HepG2 (cell line): Measurements from ENCODE around the gene RGS6. TPM values are rescaled to one million over a fixed set of nuclear protein-coding genes. Genes with fewer than 3 reads are reported as not detected.

Source experiments
- ATAC-seq: fragments of 200-7000 bp; cut with Tn5 transposase; 3 replicates; pipeline ENCODE4 v1.9.1; 2020; ENCODE audit warnings: mild to moderate bottlenecking, moderate library complexity
- BruUV-seq: library from RNA; stranded (reverse); fragments of 400-500 nt; replicated peaks from 2 replicates; lab custom pipeline; 2021; lab: Mats Ljungman, UMichigan
- CTCF ChIA-PET: fragments of 300-600 bp; formaldehyde crosslinking; extraction: SDS; loops from one replicate; lab custom pipeline; 2021; ENCODE audit warnings: low total read pairs, inconsistent platforms, low intra/inter-chr PET ratio; lab: Yijun Ruan, JAX
- POLR2A ChIA-PET: fragments of 350-600 bp; sonication (Branson Sonifier 250); formaldehyde crosslinking; loops from one replicate; lab custom pipeline; 2020; ENCODE audit warnings: antibody characterized with exemption, inconsistent platforms; lab: Yijun Ruan, JAX
- DNase-seq: peaks from one replicate; pipeline ENCODE4 v3.0.0-alpha.2; 2015; ENCODE audit warnings: low spot score
- FAIRE-seq: peaks from 3 replicates; lab custom pipeline; 2011; peaks lifted over from hg19 to GRCh38; lab: Jason Lieb, UNC
- H2AFZ ChIP-seq: one replicate; pipeline ENCODE4 v1.6.1; 2011; ENCODE audit warnings: low read length, inconsistent platforms
- H3K27ac ChIP-seq: fragments of 300-600 bp; 3 replicates; pipeline ENCODE4 v1.8.0; 2011; ENCODE audit warnings: mixed run types, mild to moderate bottlenecking, mixed read lengths, low read length, inconsistent platforms; ENCODE audit not compliant: insufficient read depth; ENCODE audit errors: extremely low read length
- H3K27me3 ChIP-seq, 2 experiments: fragments of 200-600 bp in 1 of 2; 2 replicates in 1 of 2; 3 replicates in 1 of 2; pipeline versions ENCODE4 v1.6.0 to v1.8.0; 2011; ENCODE audit warnings: low read length in 2 of 2, mild to moderate bottlenecking in 2 of 2, moderate library complexity in 2 of 2, inconsistent platforms in 1 of 2; ENCODE audit not compliant: insufficient read depth in 2 of 2, control insufficient read depth in 1 of 2
- H3K36me3 ChIP-seq, 2 experiments: fragments of 200-600 bp in 1 of 2; replicated peaks in 1 of 2; 2 replicates in 1 of 2; 3 replicates in 1 of 2; pipeline versions ENCODE4 v1.5.1 to v1.8.0; 2011; ENCODE audit warnings: low read length in 2 of 2, inconsistent platforms in 1 of 2; ENCODE audit not compliant: insufficient read depth in 2 of 2, control insufficient read depth in 1 of 2
- H3K4me1 ChIP-seq: 2 replicates; pipeline ENCODE4 v1.5.1; 2012; ENCODE audit warnings: low read length, inconsistent platforms; ENCODE audit not compliant: insufficient read depth
- H3K4me2 ChIP-seq: 2 replicates; pipeline ENCODE4 v1.6.0; 2011; ENCODE audit warnings: low read depth, low read length, inconsistent platforms
- H3K4me3 ChIP-seq, 3 experiments: fragments of 200-600 bp in 1 of 3; sonication (generic), shearing (Covaris generic) in 1 of 3; replicated peaks in 1 of 3; 2 replicates each; pipeline ENCODE4 v1.5.1; 2011 to 2016; ENCODE audit warnings: low read length in 3 of 3, inconsistent platforms in 2 of 3, low read depth in 2 of 3, mild to moderate bottlenecking in 2 of 3, control low read depth in 1 of 3, mixed read lengths in 1 of 3; ENCODE audit not compliant: insufficient read depth in 1 of 3
- H3K79me2 ChIP-seq: one replicate; pipeline ENCODE4 v1.6.1; 2011; ENCODE audit warnings: low read length, inconsistent platforms; ENCODE audit not compliant: insufficient read depth
- H3K9ac ChIP-seq: 2 replicates; pipeline ENCODE4 v1.6.0; 2011; ENCODE audit warnings: mild to moderate bottlenecking, low read depth, low read length, inconsistent platforms; ENCODE audit not compliant: insufficient read depth
- H3K9me3 ChIP-seq: 2 replicates; pipeline ENCODE4 v1.5.1; 2012; ENCODE audit warnings: mild to moderate bottlenecking, low read length
- H4K20me1 ChIP-seq: 2 replicates; pipeline ENCODE4 v1.6.0; 2011; ENCODE audit warnings: inconsistent platforms, mild to moderate bottlenecking, low read length, moderate library complexity; ENCODE audit not compliant: insufficient read depth
- E2F2 ChIP-seq: sonication (generic); formaldehyde crosslinking; IDR thresholded peaks from 2 replicates; pipeline ENCODE4 v1.4.0; 2020; ENCODE audit warnings: missing genetic modification reagents, borderline replicate concordance
- ESRRA ChIP-seq: sonication (generic); formaldehyde crosslinking; IDR thresholded peaks from 2 replicates; pipeline ENCODE4 v1.5.1; 2020; ENCODE audit warnings: mild to moderate bottlenecking, low read depth, missing genetic modification reagents
- GABPA ChIP-seq, 2 experiments: IDR thresholded peaks; 2 replicates each; pipeline ENCODE4 v1.6.1; 2011 to 2016; ENCODE audit warnings: low read depth in 2 of 2, low read length in 1 of 2, missing biosample characterization in 1 of 2, missing genetic modification characterization in 1 of 2
- IKZF5 ChIP-seq: IDR thresholded peaks from 2 replicates; pipeline ENCODE4 v1.6.1; 2018; ENCODE audit warnings: missing genetic modification reagents, mild to moderate bottlenecking, missing compliant biosample characterization
- KLF16 ChIP-seq, 2 experiments: sonication (generic) in 1 of 2; formaldehyde crosslinking in 1 of 2; IDR thresholded peaks; 2 replicates each; pipeline versions ENCODE4 v1.6.1 to v1.8.0; 2016 to 2023; ENCODE audit warnings: missing genetic modification reagents in 2 of 2, missing compliant biosample characterization in 1 of 2
- MLLT10 ChIP-seq: sonication (generic); formaldehyde crosslinking; IDR thresholded peaks from 2 replicates; pipeline ENCODE4 v1.4.0; 2020; ENCODE audit warnings: missing genetic modification reagents
- RFX5 ChIP-seq: IDR thresholded peaks from 2 replicates; pipeline ENCODE4 v1.6.1; 2011; ENCODE audit warnings: low read depth, low read length, improper control_type of control experiment
- SAP130 ChIP-seq: IDR thresholded peaks from 2 replicates; pipeline ENCODE4 v1.6.1; 2016; ENCODE audit warnings: low read depth
- SETDB1 ChIP-seq: sonication (generic); formaldehyde crosslinking; IDR thresholded peaks from 2 replicates; pipeline ENCODE4 v1.5.1; 2020; ENCODE audit warnings: missing genetic modification reagents, mild to moderate bottlenecking, borderline replicate concordance
- TAF1 ChIP-seq: sonication (generic); formaldehyde crosslinking; IDR thresholded peaks from 2 replicates; pipeline ENCODE4 v1.4.0; 2020; ENCODE audit warnings: missing genetic modification reagents
- TRAFD1 ChIP-seq: sonication (generic); formaldehyde crosslinking; IDR thresholded peaks from 2 replicates; pipeline ENCODE4 v1.5.1; 2020; ENCODE audit warnings: missing genetic modification reagents, mild to moderate bottlenecking, borderline replicate concordance
- ZNF225 ChIP-seq: sonication (generic); formaldehyde crosslinking; IDR thresholded peaks from 2 replicates; pipeline ENCODE4 v1.4.0; 2020; ENCODE audit warnings: mild to moderate bottlenecking, missing genetic modification reagents
- WGBS: methylation state at CpG from one replicate; pipeline ENCODE4 v1.1.6; 2017; ENCODE audit warnings: low lambda C conversion rate; 5-methylcytosine and 5-hydroxymethylcytosine counted together
- in situ Hi-C: cut with HindIII; loops from 2 replicates; pipeline ENCODE4 v1.10.0; 2017; ENCODE audit warnings: low pct_unique_long_range_greater_than_20kb; ENCODE audit not compliant: extremely low pct_ligation_motif_present
- intact Hi-C: fragments of 100-400 bp; cut with micrococcal nuclease; formaldehyde crosslinking; loops from one replicate; pipeline ENCODE4 v1.10.0; 2022; ENCODE audit not compliant: unreplicated experiment
- polyA plus RNA-seq, 8 experiments: library from polyadenylated mRNA; depleted of rRNA in 3 of 8; stranded (reverse) in 7 of 8; unstranded in 1 of 8; fragments of >200 nt; fragmentation: Illumina TruSeq in 4 of 8; extraction: Trizol in 4 of 8; gene quantifications; 2 replicates each; pipeline versions ENCODE4 v1.2.1 to v1.2.3, GENCODE V29; 2011 to 2016; ENCODE audit warnings: low read depth in 4 of 8, missing spikeins in 1 of 8, mixed read lengths in 1 of 8; ENCODE audit not compliant: insufficient read depth in 1 of 8
- total RNA-seq, 5 experiments: library from RNA; depleted of rRNA; stranded (reverse); fragments of >200 nt; fragmentation: Illumina TruSeq; extraction: Trizol; gene quantifications; 2 replicates each; pipeline ENCODE4 v1.2.3, GENCODE V29; 2016; ENCODE audit warnings: low read depth in 1 of 5
- TF ChIP-seq, protein P1 (sequence below): sonication (generic); formaldehyde crosslinking; IDR thresholded peaks from 2 replicates; pipeline ENCODE4 v1.4.0; 2020; ENCODE audit warnings: low read depth, mild to moderate bottlenecking, missing genetic modification reagents
- TF ChIP-seq, protein P2 (sequence below): sonication (generic); formaldehyde crosslinking; IDR thresholded peaks from 2 replicates; pipeline ENCODE4 v1.4.0; 2020; ENCODE audit warnings: missing genetic modification reagents, borderline replicate concordance

RGS6 gene
- total and polyA plus RNA-seq, 2 of the 13 experiments (the other 11 are each of a cell fraction or from before 2014, with no cell fraction given), result not detected

DNA sequence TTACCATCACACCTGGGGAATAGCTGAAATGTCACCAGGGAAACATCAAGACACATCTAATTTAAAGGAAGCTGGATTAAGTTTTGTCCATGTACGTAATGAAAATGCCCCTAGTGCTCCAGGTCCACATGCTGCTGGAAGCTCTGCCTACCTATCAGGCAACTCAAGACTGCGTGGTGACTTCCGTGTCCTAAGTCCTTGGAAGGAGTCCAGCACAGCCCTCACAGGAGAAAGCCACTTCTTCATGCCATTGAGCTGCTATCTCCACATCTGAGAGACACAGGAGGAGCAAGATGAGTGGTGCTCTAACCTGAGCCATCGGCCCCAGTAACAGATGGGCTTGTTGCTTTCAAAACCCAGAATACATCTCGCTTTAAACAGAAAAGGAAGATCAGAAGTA is 645.3 kb downstream of the RGS6 start:
- Histone ChIP-seq H3K4me3 (no peak overlapping the region), H3K9me3 (no peaks in the 10 kb centered on the region), H2AFZ (no peak overlapping the region), H3K36me3 (no peaks in the 10 kb centered on the region), H3K4me2 (no peak overlapping the region), H3K27ac (no peak overlapping the region), H4K20me1 (no peaks in the 10 kb centered on the region), H3K79me2 (no peaks in the 10 kb centered on the region), H3K4me1 (no peaks in the 10 kb centered on the region), H3K9ac (no peak overlapping the region), H3K27me3 (peaks cover 0 to 1% of the 10 kb centered on the region in 2 experiments; a peak in 2 of 5 replicates)
- FAIRE-seq, result no peak
- no peak for ATAC-seq
- DNase-seq, result no peak
- BruUV-seq, result no TSS peak
- in situ Hi-C loops, result no loop called here
- 0% methylated on average over 4 of the region's 5 CpGs for WGBS
- intact Hi-C loops, result no loop called here
- CTCF ChIA-PET, result no interaction called here
- POLR2A ChIA-PET, result no interaction called here
- no peak for TF ChIP-seq MLLT10 (CRISPR knock-in tag)
- TF ChIP-seq GABPA (IDR thresholded peaks at IDR 0.05; ENCODE audit: low read depth, low read length), result no peak
- no peak for TF ChIP-seq GABPA (CRISPR knock-in tag; IDR thresholded peaks at IDR 0.05; ENCODE audit: low read depth)
- TF ChIP-seq, protein P1, sequence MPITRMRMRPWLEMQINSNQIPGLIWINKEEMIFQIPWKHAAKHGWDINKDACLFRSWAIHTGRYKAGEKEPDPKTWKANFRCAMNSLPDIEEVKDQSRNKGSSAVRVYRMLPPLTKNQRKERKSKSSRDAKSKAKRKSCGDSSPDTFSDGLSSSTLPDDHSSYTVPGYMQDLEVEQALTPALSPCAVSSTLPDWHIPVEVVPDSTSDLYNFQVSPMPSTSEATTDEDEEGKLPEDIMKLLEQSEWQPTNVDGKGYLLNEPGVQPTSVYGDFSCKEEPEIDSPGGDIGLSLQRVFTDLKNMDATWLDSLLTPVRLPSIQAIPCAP (CRISPR knock-in tag), result no peak
- no peak for TF ChIP-seq ZNF225 (CRISPR knock-in tag)
- TF ChIP-seq E2F2 (CRISPR knock-in tag), result no peak
- TF ChIP-seq IKZF5 (CRISPR knock-in tag), result no peak
- TF ChIP-seq TAF1, result no peak
- no peak for TF ChIP-seq ESRRA (CRISPR knock-in tag)
- TF ChIP-seq RFX5, result no peak
- TF ChIP-seq SAP130 (CRISPR knock-in tag), result no peak
- TF ChIP-seq, protein P2, sequence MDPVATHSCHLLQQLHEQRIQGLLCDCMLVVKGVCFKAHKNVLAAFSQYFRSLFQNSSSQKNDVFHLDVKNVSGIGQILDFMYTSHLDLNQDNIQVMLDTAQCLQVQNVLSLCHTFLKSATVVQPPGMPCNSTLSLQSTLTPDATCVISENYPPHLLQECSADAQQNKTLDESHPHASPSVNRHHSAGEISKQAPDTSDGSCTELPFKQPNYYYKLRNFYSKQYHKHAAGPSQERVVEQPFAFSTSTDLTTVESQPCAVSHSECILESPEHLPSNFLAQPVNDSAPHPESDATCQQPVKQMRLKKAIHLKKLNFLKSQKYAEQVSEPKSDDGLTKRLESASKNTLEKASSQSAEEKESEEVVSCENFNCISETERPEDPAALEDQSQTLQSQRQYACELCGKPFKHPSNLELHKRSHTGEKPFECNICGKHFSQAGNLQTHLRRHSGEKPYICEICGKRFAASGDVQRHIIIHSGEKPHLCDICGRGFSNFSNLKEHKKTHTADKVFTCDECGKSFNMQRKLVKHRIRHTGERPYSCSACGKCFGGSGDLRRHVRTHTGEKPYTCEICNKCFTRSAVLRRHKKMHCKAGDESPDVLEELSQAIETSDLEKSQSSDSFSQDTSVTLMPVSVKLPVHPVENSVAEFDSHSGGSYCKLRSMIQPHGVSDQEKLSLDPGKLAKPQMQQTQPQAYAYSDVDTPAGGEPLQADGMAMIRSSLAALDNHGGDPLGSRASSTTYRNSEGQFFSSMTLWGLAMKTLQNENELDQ, result no peak
- TF ChIP-seq KLF16 (CRISPR knock-in tag; IDR thresholded peaks at IDR 0.05), result no peak
- TF ChIP-seq TRAFD1, result no peak
- no peak for TF ChIP-seq SETDB1 (CRISPR knock-in tag)
